Stimulated activated CD8-positive, alpha-beta memory T cell treated with anti-CD3 and anti-CD28 coated beads, Interleukin-12 subunit alpha, Interleukin-12 subunit beta, amount 100 ng/mL, for 4 hours (primary cell): ENCODE results near the gene HSF2BP.
A peak's percentile ranks its signal among the peaks of the same experiment; 100 is the strongest.
"Not testable (repeated sequence)": the region's sequence is repeated elsewhere in the genome, so short reads cannot be mapped to it uniquely, and the experiment has no call there.

Experiments used
- DNase-seq: peaks from one replicate; pipeline ENCODE4 v3.0.0-alpha.2; 2020; ENCODE audit warnings: low read depth

Gene HSF2BP

DNA sequence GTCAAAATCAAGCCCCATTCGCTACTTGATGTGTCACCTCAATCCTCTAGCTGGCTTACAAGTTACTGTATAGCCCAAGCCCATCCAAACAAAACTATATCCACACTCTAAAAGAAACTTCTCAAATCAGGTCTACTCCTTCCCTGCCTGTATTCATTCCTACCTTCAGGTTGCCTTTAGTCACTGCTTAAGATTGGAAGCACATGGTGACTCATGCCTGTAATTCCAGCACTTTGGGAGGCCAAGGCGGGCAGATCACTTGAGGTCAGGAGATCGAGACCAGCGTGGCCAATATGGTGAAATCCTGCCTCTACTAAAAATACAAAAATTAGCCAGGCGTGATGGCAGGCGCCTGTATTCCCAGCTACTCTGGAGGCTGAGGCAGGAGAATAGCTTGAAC is 7.4 kb downstream of the HSF2BP start:
- not testable (repeated sequence) for DNase-seq

DNA sequence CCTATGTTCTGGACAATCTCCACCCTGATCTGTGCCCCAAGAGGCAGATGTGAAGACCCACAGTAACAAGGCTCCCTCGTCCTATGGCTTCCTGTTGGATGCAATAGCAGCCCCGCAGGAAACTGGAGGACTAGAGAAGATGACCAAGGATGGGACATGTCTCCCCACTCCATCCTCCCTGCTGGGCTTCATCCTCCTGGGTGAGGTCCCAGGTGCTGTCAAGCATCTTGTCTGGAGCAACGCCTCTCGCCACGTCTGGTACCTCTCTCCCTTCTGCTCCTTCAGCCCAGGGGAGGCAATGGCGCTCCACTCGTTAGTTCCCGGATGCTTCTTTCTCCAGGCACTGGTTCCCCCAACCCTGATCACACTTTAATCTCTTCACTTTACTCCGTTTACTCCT is 11.1 kb downstream of the HSF2BP start:
- no peak for DNase-seq

DNA sequence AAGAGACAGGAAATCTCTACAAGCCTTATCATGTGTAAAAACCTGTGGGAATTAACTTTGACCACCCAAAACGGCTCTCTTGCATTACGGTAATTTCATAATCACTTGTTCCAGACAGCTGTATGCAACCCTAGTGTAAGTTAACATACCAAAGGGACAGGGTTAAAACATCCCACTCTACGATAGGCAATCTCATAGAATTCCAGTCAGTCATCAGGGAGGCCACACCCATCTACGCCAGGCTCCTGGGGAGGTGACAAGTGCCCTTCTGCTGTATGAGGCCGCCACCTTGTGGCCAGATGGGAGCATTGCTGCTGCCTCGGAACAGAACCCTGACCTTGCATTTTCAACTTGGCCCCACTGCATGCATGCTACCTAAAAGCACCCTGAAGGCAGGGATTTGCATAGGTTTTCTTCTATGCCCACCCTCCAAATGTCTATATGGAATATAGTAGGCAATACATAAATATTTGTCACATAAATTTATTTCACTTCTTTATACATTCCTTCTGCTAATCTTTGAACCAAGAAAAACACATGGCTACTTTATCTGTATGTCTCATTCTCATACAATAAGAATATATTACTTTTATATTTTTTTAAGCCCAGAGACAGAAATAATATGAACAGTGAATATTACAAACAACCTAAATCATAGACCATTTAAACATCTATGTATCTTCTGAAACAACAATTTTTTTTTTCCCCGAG is 12.6 kb downstream of the HSF2BP start:
- peak; percentile 69 for DNase-seq

DNA sequence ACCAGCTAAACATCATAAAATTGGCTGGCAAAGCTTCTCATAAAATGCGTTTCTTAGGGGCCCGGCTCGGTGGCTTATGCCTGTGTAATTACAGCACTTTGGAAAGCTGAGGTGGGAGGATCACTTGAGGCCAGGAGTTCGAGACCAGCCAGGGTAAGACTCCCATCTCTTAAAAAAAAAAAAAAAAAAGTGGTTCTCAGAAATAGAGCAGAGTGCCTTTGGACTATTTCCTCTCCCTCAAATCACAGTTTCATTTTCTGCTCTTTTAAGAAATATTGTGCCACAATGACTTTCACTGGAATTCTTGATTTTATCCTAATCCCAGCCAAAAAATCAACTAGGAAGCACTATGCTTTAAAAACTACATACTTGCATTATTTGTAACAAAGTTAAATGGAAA is 13.3 kb downstream of the HSF2BP start:
- no peak for DNase-seq

DNA sequence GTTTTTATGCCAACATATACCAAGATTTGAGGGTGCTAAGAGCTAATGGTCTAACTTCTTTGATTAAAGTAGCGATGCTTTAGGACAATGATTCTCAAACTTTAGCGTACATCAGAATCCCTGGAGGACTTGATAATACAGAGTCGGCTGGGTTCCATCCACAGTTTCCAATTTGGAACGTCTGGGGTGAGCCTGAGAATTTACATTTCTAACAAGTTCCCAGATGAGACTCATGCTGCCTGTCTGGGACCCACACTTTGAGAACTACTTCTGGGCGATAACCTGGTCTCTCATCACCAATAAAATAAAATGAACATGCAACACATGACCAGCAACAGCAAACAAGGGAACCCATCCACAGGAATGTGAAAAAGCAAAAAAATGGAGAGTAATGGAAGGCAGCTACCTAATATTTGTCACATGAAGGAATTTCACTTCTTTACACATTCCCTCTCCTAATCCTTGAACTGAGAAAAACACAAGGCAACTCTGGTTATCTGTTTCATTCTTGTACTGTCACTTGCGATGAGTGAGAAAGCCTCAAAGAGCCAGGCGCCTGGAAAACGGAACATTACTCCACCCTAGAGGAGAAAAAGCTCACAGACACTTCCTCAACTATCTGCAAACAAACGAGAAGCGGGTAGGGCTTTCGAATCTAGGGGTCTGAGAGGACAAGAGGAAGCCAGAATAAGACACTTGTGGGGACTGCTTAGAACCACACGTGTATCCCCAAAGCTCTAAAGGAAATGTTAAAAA is 14.0 kb downstream of the HSF2BP start:
- no peak for DNase-seq

DNA sequence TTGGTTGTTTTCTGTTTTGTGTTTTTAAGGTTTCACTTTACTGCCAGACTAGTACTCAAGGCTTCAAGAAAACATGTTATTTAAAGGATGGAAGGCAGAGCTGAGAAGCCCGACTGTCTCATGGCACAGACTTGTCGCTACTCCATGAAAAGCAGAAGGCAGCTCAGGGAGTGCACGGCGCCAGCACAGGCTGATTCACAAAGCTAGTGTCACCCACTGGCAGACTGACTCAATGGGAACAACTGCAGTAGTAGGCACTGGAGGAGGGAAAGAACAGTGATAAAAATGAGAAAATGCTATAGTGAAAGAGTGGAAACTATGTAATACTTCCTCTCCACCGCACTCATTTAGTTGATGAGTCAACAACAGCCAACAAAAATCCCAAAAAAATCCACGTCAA is 14.7 kb downstream of the HSF2BP start:
- no peak for DNase-seq

DNA sequence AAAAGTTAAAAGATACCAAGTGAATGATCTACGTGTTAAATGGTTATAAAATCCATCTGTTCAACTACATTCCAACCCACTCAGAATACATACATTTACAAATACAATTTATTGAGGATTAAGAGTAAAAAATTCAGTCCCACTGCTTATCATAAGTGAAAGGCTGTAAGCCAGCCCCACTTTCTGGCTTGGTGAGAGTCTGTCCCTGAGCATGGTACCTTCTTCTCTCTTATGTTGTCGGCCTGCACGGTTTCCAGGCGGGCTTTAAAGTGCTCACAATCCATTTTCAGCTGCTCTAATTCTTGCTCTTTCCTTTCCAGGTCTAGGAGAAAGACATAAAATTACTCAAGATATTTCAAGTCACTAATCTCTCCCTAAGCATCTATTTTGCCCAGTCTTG is 15.2 kb downstream of the HSF2BP start:
- DNase-seq, result no peak

DNA sequence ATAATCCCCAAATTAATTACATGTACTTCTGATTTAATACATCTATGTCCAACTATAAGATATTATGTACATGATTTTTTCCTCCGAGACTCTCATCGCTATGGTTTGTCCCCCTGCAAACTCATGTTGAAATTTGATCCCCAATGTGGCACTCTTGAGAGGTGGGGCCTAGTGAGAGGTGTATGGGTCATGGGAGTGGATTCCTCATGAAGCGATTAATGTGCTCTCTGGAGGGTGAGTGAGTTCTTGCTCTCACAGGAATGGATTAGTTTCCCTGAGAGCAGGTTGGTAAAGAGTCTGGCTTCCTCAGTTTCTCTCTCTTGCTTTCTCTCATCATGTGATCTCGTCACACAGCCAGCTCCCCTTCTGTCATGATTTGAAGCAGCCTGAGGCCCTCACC is 16.1 kb downstream of the HSF2BP start:
- DNase-seq, result no peak

DNA sequence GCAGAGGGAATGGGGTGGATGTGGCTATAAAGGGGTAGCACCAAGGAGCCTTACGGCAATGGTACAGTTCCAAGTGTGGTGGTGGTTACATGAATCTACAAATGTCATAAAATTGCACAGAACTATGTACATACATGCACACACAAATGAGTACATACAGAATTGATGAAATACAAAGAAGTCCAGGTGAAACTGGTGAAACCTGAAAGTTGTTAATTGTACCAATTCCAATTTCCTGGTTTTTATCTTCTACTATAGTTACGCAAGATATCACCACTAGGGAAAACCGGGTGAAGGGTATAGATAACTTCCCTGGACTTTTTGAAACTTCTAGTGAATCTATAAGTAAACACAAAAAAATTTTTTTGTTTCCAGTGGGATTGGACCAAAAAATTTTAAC is 18.9 kb downstream of the HSF2BP start:
- DNase-seq, result no peak

DNA sequence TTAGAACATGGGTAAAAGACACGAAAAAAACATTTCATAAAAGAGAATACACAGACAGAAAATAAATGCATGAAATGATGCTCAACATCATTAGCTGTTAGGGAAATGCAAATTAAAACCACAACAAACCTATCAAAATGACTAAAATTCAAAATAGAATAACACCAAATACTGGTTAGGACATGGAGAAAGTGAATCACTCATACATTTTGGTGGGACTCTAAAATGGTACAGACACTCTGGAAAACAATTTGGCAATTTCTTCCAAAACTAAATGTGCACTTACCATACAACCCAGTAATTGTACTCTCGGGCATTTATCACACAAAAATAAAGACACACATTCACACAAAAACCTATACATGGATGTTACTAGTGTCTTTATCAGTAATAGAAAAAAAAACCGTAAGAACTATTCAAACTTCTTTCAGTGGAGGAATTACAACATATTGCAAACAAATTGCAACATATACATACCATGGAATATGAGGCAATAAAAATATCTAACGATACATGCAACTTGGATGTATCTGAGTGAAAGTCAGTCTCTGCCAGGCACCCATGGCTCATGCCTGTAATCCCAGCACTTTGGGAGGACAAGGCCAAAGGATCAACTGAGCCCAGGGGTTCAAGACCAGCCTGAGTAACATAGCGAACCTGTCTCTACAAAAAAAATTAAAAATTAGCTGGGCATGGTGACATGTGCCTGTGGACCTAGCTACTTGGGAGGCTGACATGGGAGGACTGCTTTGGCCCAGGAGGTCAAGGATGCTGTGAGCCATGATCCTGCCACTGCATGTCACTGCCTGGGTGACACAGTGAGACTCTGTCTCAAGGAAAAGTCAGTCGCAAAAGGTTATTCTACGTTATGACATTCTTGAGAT is 19.6 kb downstream of the HSF2BP start:
- no peak for DNase-seq

DNA sequence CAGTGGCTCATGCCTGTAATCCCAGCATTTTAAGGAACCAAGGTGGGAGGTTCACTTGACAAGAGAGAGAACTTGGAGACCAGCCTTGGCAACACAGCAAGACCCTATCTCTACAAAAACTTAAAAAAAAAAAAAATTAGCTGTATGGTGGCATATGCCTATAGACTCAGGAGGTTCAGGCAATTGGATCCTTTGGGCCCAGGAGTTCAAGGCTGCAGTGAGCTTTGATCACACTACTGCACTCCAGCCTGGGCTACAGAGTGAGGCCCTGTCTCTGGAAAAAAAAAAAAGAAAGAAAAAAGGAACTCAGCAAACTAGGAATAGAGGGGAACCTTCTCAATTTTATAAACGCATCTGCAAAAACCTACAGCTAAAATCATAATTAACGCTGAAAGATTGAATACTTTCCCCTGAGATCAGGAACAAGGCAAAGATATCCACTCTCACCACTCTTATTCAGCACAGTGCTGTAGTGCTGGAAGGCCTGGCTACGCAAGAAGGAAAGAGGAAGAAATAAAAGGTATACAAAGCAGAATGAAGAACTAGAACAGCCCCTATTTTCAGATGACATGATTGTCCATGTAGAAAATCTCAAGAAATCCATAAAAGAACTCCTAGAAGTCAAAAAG is 21.6 kb downstream of the HSF2BP start:
- DNase-seq, result no peak

DNA sequence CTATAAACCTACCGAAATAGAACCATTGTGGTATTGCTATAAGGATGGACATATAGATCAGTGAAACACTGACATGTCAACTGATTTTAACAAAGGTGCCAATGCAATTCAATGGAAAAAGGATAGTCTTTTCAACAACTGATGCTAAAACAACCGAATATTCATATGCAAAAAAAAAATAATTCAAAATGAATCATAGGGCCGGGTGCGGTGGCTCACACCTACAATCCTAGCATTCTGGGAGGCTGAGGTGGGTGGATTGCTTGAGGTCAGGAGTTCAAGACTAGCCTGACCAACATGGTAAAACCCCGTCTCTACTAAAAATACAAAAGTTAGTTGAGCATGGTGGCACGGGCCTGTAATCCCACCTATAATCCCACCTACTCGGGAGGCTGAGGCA is 23.9 kb downstream of the HSF2BP start:
- DNase-seq, result no peak

DNA sequence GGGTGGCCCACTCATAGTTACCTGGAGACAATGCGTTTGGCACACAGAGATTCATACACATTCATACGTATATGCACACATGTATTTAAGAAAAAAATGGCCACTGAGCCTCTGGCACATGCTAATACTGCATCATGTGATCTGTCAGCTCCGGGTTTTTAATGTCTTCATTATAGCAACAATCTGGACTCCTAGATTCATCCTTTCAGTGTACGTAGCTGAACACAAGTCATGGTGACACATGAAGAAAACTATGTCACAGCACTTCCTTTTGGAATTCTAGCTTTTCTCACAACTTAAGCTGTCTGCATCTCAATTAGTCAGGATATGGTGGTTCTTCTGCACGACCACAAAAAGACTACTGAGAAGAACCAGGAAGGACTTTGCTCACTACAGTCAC is 24.7 kb downstream of the HSF2BP start:
- no peak for DNase-seq

DNA sequence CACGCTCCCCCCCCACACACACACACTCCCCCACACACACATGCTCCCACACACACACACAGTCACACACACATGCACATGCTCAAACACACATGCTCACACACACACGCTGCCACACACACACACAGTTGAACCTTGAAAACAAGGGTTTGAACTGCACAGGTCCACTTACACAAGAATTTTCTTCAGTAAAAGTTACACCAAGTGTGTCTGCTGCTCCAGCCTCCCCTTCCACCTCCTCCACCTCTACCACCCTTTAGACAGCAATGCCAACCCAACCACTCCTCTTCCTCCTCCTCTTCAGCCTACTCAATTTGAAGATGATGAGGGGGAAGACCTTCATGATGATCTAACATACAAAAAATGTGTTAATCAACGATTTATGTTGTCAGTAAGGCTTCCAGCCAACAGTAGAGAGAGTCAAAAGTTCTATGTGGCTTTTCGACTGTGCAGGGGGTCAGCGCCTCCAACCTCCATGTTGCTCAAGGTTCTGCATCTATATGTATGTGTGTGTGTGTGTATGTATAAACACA is 26.8 kb downstream of the HSF2BP start:
- no peak for DNase-seq

DNA sequence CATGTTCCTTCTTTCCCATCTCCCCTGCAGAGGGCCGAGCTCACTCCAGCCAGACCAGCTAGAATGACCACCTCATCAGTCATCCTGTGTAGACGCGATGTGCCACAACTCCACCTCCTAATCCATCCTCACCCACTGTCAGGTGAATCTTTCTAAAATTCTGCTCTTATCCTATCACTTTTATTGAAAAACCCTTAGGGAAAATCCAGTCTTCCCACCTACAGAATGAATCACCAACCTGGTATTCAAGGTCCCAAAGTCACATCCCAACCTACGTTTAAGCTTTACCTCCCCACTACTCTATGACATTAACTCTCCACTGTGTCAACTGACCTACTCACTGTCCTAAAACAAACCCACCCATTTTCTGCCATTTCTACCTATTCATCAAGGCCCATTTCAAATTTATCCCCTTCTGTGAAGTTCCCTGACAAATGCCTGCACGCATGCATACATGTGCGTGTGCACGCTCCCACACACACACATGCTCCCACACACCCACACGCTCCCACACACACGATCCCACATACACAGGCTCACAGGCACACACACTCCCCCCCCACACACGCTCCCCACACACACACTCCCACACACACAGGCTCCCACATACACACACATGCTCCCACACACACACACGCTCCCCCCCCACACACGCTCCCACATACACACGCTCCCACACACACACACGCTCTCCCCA is 27.7 kb downstream of the HSF2BP start:
- DNase-seq, result no peak

DNA sequence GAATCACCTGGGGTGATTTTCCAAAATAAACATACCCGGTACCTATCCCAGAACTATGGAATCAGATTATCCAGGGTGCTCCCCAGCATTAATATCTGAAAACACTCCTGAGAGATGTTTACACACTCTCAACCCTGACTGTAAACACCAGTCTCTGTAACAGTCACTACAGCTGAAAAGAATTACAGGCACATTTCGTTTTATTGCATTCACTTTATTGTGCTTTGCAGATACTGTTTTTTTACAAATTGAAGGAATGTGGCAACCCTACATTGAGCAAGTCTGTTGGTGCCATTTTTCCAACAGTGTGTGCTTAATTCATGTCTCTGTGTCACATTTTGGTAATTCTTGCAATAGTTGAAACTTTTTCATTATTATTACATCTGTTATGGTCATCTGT is 31.8 kb downstream of the HSF2BP start:
- DNase-seq, result no peak

DNA sequence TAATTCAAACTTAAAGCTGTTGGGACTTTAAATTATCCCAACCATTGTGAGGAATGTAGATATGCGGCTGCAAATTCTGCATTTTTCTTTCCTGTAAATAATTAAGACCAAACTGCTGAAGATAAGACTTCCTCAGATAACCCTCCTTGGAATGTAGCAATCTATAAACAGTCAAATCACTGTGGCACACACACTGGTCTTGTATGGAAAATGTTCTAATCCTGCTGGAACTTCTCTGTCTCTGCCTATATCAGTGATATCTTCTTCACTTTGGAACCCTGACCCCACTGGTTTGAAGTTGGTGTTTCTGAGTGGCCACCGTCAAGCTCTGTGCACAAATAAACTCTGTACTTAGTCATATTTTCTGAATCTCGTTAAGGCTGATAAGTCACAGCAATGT is 32.9 kb downstream of the HSF2BP start:
- DNase-seq, result no peak

DNA sequence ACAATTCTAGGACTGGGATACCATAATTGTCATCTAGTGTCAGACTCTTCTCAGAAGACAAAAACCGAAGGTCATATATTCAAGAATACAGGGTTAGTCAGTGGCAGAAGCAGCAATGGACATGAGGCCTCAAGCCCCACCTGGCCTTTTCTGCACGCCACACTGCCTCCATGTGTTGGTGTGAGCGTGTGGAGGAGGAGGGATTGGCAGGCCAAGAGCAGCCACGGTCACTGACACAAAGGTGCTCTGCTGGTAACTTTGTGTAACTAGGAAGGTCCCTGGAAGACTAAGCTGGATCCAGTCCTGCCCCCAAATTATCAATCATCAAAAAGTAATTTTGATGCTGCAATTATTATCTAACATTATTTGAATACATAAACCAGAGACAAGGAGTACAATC is 34.9 kb downstream of the HSF2BP start:
- no peak for DNase-seq

DNA sequence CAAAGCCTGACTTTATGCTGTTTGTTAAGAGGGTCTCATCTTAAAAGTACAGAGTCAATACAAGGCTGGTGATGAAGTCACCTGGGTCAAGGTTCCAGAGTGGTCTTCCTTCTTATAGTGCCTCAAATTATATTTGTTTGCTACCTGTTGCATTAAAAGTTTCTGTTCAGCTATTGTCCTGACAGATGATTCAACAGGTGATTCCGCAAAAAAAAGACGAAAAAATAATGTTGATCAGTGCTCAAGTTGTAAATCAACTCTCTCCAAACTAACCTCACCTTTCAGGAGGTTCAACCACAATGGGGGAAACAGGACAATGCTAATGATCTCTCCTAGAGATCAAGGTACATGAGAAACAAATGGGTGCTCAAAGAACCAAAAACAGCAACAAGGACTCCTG is 35.7 kb downstream of the HSF2BP start:
- DNase-seq, result no peak

DNA sequence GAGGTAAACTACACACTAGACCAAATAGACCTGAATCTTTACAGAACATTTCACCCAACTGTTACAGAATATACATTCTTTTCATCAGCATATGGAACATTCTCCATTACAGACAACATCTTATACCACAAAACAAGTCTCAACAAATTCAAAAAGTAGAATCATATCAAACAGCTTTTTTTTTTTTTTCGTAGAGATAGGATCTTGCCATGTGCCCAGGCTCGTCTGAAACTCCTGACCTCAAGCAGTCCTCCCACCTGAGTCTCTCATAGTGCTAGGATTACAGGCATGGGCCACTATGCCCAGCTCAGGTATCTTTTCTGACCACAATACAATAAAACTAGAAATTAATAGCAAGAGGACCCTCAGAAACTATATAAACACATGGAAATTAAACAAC is 36.5 kb downstream of the HSF2BP start:
- no peak for DNase-seq

DNA sequence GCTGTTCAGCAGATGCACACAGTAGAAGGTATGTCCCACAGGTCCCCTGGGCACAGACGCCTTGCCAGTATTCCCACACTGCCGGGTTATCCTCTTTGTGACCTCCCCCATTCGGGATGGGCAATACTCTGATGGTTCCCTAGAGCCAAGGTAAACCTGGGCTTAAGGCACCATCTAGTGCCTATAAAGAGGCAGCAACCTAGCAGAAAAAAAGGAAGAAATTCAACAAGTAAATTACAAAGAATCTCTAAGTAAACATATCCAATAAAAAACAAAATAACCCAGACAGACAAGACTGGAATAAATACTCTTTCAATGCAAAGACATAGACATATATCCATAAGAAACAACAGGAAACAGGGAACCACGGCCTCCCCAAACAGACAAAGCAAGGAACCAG is 39.4 kb downstream of the HSF2BP start:
- DNase-seq, result no peak

DNA sequence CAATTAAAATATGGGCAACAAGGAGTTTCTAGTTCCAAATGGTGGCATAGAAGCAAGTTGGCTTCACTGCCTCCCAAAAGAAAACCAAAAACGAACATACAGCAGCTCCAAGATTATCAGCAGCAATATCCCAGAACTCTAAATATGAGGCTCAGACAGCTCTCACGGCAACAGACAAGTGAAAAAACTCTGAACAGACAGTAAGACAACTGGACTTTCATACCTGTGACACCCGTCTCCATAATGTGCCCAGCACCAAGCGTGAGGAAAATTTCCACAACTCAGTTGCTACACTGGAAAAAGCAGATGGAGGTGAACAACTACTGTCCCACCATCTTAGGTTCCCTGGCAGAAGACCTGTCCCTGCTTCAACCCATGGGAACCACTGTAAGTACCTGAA is 39.9 kb downstream of the HSF2BP start:
- DNase-seq, result no peak
